ENCODE measurements around the gene LARP1B. TPM values are rescaled to one million over a fixed set of nuclear protein-coding genes. Genes with fewer than 3 reads are reported as not detected.

The LARP1B gene
- total RNA-seq = 20.6 and 24.8 TPM in 2 replicates

DNA sequence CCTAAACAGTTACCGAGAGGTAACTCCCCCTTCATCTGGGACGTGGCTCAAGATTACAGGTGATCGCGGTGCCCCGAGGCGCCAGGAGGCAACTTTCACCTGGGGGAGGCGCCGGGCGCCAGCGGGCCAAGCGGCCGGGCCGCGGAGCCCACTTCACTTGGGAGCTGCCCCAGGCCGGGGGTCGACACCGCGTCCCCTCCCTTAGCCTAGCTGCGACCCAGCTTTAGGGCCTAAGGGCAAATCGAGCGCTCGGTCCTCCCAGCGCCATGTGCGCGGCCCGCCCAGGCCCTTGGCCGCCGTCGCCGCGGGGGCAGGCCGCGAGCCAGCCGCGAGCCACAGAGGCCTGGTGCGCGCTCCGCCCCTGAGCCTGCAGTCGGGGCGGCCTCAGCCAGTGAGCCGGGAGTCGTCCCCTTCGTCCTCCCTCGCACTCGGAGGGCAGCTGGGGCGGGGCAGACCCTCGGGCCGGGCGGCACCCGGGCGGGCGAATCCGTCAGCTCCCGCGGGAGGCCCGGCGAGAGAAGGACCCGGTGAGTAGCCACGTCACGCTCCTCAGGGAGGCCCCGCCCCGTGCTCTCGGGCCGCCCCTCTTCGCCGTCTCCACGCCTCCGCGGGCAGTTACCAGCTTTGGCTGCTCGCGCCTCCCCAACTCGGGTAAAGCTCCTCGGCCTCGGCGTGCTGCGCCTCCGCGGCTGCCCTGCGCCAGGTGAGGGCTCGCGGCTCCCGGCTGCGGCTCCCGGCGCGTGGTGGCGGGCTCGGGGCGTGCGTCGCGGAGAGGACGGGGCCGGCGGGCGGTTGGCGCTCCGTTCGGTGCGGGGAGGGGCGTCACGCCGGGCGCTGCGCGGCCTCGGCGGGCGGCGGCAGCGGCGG is at the start of gene LARP1B:
Gene LARP1B, plus strand, starts transcription at position 614 of the 867 bp plus-strand sequence. CDS start 13,640 bp downstream, outside the sequence.

Other genes starting within 250 kb of the LARP1B start
- 4.6 and 13.1 TPM in 2 replicates for gene PLK4, start 180.4 kb upstream of the LARP1B start, total RNA-seq
- 5.3 and 15.7 TPM in 2 replicates for gene MFSD8, start 96.1 kb upstream of the LARP1B start, total RNA-seq
- 3.7 and 5.2 TPM in 2 replicates for gene ABHD18, start 95.9 kb upstream of the LARP1B start, total RNA-seq
- gene PGRMC2, start 226.5 kb downstream of the LARP1B start, total RNA-seq = 9.2 and 12.7 TPM in 2 replicates

All from hair follicular keratinocyte (primary cell).